ENCODE measurements around the gene MIS18BP1.
"Not testable (repeated sequence)": the region's sequence is repeated elsewhere in the genome, so short reads cannot be mapped to it uniquely, and the experiment has no call there.

MIS18BP1 gene

DNA sequence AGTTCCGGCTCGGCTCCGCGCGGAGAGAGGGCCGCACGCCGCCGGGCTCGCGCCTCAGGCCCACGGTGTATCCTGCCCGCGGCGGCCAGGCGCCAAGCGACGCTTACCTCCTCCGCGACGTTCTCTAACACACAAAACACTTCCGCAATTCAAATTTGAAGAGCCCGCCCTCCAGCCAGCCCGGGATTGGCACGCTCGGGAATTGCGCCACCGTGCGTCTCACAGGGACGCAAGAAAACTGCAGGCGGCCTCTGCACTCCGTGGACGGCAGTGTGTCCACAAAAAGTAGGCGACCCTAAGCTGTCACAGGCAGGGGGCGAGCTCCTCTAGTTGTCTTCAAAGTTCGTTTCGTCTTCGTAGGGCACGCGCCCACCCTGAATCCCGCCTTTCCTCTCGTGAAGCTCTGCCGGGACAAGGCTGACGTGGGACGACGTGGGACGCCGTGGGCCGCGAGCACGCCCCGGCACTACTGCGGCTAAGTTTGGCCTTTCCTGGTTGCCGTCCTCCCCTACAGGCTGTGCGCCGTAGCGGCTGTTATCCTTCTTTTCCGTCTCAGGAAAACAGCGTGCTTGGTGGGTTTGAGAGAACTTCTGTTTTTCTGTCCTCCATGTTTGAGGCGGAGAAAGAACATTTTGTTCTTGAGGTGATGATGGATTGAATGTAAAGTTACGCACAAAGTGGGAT lies at the start of gene MIS18BP1:
TSS of gene MIS18BP1 (minus strand) at position 133 of the 684 bp plus-strand sequence. CDS start 5,916 bp downstream, outside the sequence.
- DNase-seq (ENCODE audit: low read depth): peak; percentile 87

GRCh38 chr14:45298423-45299117 lies 45.6 kb upstream of the MIS18BP1 start:
- DNase-seq (ENCODE audit: low read depth): no peak

- not testable (repeated sequence) for DNase-seq (ENCODE audit: low read depth)
Observed at GRCh38 chr14:45294796-45295195, 41.8 kb upstream of the MIS18BP1 start.

DNA sequence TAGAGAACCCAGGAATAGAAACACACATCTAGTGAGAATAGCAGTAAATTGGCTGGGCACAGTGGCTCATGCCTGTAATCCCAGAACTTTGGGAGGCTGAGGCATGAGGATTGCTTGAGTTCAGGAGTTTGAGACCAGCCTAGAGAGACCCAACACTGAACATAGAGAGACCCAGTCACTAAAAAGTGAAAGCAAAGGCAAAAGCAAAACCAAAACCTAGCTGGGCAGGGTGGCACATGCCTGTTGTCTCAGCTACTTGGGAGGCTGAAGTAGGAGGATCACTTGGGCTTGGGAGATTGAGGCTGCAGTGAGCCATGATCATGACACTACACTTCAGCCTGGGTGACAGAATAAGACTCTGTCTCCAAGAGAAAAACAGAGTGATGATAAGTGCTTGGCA lies 37.5 kb upstream of the MIS18BP1 start:
- no peak for DNase-seq (ENCODE audit: low read depth)

DNA sequence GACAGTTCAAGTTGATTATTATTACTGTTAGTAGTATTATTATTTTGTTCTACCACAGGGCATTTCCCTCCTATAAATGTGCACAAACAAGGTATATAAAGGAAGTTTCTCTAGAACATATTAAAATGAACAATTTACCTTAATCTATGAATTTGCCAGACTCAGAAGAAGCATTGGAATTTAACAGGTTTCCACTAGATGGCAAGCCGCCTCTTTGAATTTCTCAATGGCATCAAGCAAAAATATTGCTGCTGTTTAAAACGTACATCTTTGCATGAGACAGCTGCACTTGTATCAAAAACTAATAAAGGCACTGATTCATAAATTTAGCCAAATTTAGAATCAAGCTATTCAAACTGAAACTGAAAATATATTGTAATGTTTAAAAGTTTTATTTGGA lies 34.6 kb upstream of the MIS18BP1 start:
- DNase-seq (ENCODE audit: low read depth): no peak

- no peak for DNase-seq (ENCODE audit: low read depth)
Observed at GRCh38 chr14:45284802-45285201, 31.8 kb upstream of the MIS18BP1 start.

DNA sequence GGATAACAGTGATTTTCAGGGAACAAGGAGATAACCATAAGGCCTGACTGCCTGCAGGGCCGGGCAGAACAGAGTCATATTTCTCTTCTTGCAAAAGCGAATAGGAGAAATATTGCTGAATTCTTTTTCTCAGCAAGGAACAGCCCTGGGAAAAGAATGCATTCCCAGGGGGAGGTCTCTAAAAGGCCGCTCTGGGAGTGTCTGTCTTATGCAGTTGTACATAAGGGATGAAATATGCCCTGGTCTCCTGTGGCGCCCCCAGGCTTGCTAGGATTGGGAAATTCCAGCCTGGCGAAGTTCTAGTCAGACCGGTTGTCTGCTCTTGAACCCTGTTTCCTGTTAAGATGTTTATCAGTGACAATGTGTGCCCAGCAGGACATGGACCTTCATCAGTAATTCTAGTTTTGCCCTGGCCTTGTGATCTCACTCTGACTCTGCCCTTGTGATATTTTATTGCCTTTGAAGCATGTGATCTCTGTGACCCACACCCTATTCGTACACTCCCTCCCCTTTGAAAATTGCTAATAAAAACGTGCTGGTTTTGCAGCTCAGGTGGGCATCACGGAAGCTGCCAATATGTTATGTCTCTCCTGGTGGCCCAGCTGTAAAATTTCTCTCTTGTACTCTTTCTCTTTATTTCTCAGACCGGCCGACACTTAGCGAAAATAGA lies 28.9 kb upstream of the MIS18BP1 start:
- DNase-seq (ENCODE audit: low read depth): not testable (repeated sequence)

DNA sequence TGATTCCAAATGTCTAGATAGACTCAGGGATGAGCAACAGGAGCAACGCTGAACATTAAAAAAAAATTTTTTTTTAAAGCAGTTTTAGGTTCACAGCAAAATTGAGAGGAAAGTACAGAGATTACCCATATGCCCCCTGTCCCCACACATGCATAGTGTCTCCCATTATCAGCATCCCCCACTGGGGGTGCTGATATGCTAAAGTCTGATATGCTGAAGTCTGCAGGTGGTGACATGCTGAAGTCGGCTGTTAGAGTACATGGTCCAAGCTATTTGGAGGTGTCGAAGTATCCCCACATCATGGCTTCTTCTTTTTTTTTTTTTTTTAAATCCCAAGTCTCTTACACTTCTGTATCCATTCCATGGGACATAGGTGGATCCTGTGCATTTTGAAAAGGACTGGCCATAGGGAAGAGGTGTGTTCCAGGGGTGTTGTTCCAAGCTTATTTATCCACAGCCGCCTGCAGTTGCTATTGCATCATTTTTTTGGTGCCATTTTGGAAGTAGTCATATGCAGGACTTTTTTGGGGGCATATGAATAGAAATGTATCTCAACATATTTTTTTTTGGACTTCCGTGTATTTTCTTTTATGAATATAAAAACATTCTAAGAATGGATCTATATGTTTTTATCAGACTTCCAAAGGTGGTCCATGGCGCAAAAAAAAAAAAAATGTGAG lies 19.0 kb upstream of the MIS18BP1 start:
- no peak for DNase-seq (ENCODE audit: low read depth)

- no peak for DNase-seq (ENCODE audit: low read depth)
Observed at GRCh38 chr14:45270031-45270430, 17.0 kb upstream of the MIS18BP1 start.

DNA sequence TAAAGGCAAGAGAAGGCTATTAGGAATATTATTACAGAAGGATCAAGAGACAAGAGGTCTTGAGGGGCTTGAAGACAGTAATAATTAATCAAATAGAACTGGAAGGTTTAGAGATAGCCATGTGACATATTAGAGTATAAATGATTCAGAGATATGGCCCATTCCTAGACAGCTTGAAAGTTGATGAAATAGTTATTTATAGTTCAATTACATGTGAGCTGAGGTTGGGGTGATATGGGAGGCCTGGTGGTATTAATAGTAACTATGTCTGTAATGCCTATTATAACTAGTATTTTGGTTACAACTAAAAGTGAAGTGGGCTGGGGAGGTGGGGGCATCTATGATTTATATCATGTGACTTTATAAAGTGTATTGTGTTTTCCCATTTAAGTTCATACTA lies 14.1 kb upstream of the MIS18BP1 start:
- no peak for DNase-seq (ENCODE audit: low read depth)

GRCh38 chr14:45262637-45263036 lies 9.6 kb upstream of the MIS18BP1 start:
- no peak for DNase-seq (ENCODE audit: low read depth)

DNA sequence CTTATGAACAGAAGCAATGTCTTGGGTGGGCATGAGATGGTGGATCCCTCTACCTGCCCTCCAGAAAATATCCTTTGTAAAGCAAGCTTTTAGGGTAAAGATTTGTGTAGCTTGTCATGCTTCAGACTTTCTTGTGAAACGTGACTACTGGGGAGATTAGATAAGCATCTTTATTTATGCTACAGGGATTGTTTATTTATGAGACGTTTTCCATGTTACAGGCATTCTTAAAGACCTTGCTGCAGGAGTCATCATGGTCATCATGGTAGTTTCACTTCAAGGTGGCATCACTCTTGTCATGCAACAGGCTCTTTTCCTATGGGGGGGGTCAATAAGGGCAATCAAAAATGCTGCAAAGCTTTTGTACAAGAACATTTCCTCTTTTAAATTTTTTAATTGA lies 8.2 kb upstream of the MIS18BP1 start:
- no peak for DNase-seq (ENCODE audit: low read depth)

GRCh38 chr14:45258805-45259204 lies 5.8 kb upstream of the MIS18BP1 start:
- no peak for DNase-seq (ENCODE audit: low read depth)

DNA sequence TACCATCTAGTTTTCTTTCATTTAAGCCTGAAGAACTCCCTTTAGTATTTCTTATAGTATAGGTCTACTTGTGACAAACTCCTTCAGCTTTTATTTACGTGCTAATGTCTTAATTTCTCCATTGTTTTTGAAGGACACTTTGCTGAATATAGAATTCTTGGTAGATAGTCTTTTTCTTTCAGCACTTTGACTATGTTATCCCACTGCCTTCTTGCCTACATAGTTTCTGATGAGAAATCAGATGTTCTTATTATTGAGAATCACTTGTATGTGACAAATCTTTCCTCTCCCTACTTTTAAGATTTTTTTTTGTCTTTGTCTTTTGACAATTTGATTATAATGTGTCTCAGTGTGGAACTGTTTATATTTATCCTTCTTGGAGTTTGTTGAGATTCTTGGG lies 5.1 kb upstream of the MIS18BP1 start:
- DNase-seq (ENCODE audit: low read depth): no peak

DNA sequence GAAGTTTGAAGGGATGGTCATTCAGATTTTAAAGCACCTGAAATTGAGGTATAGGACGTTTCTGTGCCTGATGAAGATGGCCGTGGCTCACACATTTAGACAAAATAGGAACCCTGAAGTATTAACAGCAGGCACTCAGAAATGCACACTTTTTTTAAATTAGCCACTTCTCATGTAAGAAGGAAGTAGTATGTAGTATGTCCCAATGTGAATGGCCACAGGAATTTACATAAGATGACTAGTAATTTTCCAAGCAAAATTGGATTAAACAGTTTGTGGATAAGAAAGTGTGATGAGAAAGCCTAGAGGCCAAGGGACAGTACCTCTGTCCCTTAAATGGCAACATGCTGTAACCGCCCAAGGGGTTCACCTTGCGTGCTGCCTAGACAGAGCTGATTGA lies 1.8 kb upstream of the MIS18BP1 start:
- no peak for DNase-seq (ENCODE audit: low read depth)

- no peak for DNase-seq (ENCODE audit: low read depth)
Observed at GRCh38 chr14:45253754-45254310, 830 bp upstream of the MIS18BP1 start.

DNA sequence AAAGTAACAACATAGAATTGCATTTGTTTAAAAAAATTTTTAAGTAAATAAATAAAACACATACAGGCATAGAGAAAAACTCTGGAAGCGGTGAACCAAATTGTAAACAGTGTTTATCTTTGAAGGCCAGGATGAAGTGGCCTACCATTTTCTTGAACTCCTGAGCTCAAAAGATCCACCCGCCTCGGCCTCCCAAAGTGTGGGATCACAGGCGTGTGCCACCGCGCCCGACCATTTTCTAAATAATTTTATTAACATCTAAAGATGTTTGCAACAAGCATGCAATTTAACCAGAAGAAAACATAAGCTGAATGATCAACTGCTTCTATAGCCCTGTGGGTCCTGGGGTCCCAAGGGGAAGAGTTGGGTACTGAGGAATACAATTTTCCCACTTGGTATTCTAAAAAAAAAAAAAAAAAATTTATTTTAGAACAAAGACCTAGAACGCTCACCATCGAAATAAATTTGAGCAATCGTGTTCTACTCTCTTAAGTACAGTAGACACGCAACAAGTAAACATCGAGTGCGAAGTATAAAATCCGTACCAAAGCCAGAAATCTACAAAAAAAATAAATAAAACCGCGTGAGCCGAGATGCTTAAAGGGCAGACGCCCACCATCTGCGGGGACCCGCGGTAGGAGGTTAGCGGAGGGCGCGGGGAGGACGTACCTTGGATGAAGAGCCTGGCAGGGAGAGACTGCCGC lies 484 bp downstream of the MIS18BP1 start:
- no peak for DNase-seq (ENCODE audit: low read depth)

DNA sequence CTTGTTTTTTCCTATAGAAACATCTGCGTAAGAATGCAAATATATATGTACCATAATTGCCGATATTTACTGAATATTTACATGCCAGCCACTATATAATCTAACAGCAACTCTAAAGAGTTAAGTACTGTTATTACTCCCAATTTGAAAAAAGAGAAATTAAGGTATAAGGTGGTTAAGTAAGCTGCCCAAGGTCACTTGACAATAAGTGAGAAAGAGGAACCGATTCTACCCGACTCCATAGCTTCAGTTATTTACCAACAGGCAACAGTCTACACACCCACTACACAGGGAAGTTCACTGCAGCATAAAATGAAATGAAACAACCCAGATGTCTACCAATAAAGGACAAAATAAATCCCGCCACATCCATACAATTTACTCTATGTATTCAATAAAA lies 1.1 kb downstream of the MIS18BP1 start:
- no peak for DNase-seq (ENCODE audit: low read depth)

- DNase-seq (ENCODE audit: low read depth): no peak
Observed at GRCh38 chr14:45249856-45250575, 3.0 kb downstream of the MIS18BP1 start.

GRCh38 chr14:45247427-45247826 lies 5.6 kb downstream of the MIS18BP1 start:
- no peak for DNase-seq (ENCODE audit: low read depth)

GRCh38 chr14:45246691-45247090 lies 6.3 kb downstream of the MIS18BP1 start:
- DNase-seq (ENCODE audit: low read depth): no peak
